Measurements from ENCODE around the gene IGSF6.

Gene IGSF6

DNA sequence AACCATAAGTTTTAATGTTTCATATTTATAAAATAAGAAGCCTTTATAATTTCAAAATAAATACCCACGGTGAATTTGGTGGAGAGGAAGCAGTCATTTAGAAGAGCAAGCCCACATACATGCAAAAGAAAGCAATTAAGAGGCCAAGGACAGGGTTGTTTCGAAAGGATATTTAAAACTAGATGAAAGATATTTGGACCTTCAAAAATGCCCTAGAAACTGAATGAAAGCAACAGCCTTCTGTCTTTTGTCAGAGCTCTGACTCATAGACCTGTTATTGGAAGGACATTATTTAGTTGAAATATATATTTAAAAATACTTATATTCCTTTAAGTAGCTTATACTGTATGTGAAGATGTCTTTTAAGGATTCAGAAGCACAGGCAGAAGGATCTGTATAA lies 61.6 kb downstream of the IGSF6 start:
- H3K27me3 ChIP-seq (ENCODE audit: low read depth, low read length): peaks cover 4% of the 10 kb centered on the region; the same call in 1 of the 2 replicates
- H3K9ac ChIP-seq (ENCODE audit: low read length): no peak overlapping the region
- H3K4me1 ChIP-seq (ENCODE audit: low read length): peaks cover 12% of the 10 kb centered on the region
- H3K4me3 ChIP-seq (ENCODE audit: low read length): no peak overlapping the region
- no peak overlapping the region for H2AFZ ChIP-seq (ENCODE audit: low read depth, low read length)
- no peak for TF ChIP-seq EZH2phosphoT487 (IDR thresholded peaks at IDR 0.05; ENCODE audit: low read depth)
- TF ChIP-seq, protein P1, sequence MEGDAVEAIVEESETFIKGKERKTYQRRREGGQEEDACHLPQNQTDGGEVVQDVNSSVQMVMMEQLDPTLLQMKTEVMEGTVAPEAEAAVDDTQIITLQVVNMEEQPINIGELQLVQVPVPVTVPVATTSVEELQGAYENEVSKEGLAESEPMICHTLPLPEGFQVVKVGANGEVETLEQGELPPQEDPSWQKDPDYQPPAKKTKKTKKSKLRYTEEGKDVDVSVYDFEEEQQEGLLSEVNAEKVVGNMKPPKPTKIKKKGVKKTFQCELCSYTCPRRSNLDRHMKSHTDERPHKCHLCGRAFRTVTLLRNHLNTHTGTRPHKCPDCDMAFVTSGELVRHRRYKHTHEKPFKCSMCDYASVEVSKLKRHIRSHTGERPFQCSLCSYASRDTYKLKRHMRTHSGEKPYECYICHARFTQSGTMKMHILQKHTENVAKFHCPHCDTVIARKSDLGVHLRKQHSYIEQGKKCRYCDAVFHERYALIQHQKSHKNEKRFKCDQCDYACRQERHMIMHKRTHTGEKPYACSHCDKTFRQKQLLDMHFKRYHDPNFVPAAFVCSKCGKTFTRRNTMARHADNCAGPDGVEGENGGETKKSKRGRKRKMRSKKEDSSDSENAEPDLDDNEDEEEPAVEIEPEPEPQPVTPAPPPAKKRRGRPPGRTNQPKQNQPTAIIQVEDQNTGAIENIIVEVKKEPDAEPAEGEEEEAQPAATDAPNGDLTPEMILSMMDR (IDR thresholded peaks at IDR 0.05; ENCODE audit: low read depth, low read length): no peak
- H3K4me2 ChIP-seq (ENCODE audit: low read length): peak overlapping the region; percentile 31; the same call in 1 of the 2 replicates
- no peak overlapping the region for H3K27ac ChIP-seq (ENCODE audit: low read length)
- no peaks in the 10 kb centered on the region for H3K9me3 ChIP-seq (ENCODE audit: insufficient read depth, low read length)
- no peaks in the 10 kb centered on the region for H3K36me3 ChIP-seq (replicated peaks; ENCODE audit: low read depth, low read length)
- no peaks in the 10 kb centered on the region for H3K79me2 ChIP-seq (ENCODE audit: low read length)
- H4K20me1 ChIP-seq (ENCODE audit: insufficient read depth, low read length): no peaks in the 10 kb centered on the region

DNA sequence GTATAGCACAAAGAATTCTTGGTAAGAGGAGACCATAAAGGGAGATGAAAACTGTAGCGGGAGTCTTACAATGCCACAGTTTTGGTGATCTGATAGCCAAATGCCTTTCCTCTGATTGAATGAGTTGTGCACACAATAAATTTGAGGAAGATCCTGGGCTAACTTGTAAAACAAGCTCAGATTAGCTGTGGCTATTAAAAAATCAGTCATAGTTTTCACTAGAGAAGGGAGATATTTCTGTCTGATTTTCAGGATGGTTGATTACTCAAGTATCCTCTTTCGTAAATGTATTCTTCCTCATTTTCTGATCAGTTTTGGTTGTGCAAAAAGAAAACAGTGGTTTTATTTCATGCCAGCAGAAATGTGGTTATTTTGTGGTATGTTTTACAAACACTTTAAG lies 62.1 kb downstream of the IGSF6 start:
- Histone ChIP-seq H4K20me1 (ENCODE audit: insufficient read depth, low read length) (no peaks in the 10 kb centered on the region), H3K27ac (ENCODE audit: low read length) (no peak overlapping the region), H3K36me3 (replicated peaks; ENCODE audit: low read depth, low read length) (no peaks in the 10 kb centered on the region), H3K9ac (ENCODE audit: low read length) (no peak overlapping the region), H3K9me3 (ENCODE audit: insufficient read depth, low read length) (no peaks in the 10 kb centered on the region), H3K4me1 (ENCODE audit: low read length) (peaks cover 12% of the 10 kb centered on the region), H3K27me3 (ENCODE audit: low read depth, low read length) (peaks cover 4% of the 10 kb centered on the region; the same call in 1 of the 2 replicates), H2AFZ (ENCODE audit: low read depth, low read length) (no peak overlapping the region), H3K4me2 (ENCODE audit: low read length) (peak overlapping the region; percentile 31), H3K4me3 (ENCODE audit: low read length) (no peak overlapping the region), H3K79me2 (ENCODE audit: low read length) (no peaks in the 10 kb centered on the region)
- TF ChIP-seq, protein P1 (IDR thresholded peaks at IDR 0.05; ENCODE audit: low read depth, low read length): no peak
- no peak for TF ChIP-seq EZH2phosphoT487 (IDR thresholded peaks at IDR 0.05; ENCODE audit: low read depth)

DNA sequence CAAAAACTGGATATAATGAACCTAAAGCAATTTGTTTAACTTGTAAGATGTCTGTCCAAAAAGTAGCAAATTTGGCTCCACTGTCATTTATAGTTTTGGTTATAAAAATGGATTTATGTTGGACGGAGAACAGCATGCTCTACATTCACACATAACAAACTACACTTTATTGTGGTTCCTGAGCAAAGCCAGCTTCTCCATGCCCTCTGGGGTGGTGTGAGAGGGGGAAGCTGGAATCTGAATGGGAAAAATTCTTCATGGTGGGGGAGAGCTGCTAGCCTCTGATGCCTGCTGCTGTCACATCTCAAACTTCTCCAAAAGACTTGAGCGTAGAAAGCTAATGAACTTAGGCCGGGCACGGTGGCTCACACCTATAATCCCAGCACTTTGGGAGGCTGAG lies 62.9 kb downstream of the IGSF6 start:
- H3K4me1 ChIP-seq (ENCODE audit: low read length): peaks cover 16% of the 10 kb centered on the region
- no peaks in the 10 kb centered on the region for H3K9me3 ChIP-seq (ENCODE audit: insufficient read depth, low read length)
- H3K27ac ChIP-seq (ENCODE audit: low read length): no peak overlapping the region
- H3K4me2 ChIP-seq (ENCODE audit: low read length): no peak overlapping the region
- no peaks in the 10 kb centered on the region for H3K79me2 ChIP-seq (ENCODE audit: low read length)
- H4K20me1 ChIP-seq (ENCODE audit: insufficient read depth, low read length): no peaks in the 10 kb centered on the region
- peaks cover 4% of the 10 kb centered on the region; the same call in 1 of the 2 replicates for H3K27me3 ChIP-seq (ENCODE audit: low read depth, low read length)
- H2AFZ ChIP-seq (ENCODE audit: low read depth, low read length): no peak overlapping the region
- H3K4me3 ChIP-seq (ENCODE audit: low read length): no peak overlapping the region
- no peaks in the 10 kb centered on the region for H3K36me3 ChIP-seq (replicated peaks; ENCODE audit: low read depth, low read length)
- no peak overlapping the region for H3K9ac ChIP-seq (ENCODE audit: low read length)
- TF ChIP-seq, protein P1 (IDR thresholded peaks at IDR 0.05; ENCODE audit: low read depth, low read length): no peak
- no peak for TF ChIP-seq EZH2phosphoT487 (IDR thresholded peaks at IDR 0.05; ENCODE audit: low read depth)

Measured in OCI-LY3 (cell line).